Liver (tissue), 9 donors: ENCODE measurements around the gene TTC4. TPM values are rescaled to one million over a fixed set of nuclear protein-coding genes. Genes with fewer than 3 reads are reported as not detected.

Source experiments
- DNase-seq: peaks from one replicate; pipeline ENCODE4 v3.0.0-alpha.2; 2017; ENCODE audit warnings: low spot score
- H3K27ac ChIP-seq, 2 donors: one replicate each; pipeline ENCODE4 v1.7.0; 2013; ENCODE audit warnings: inconsistent platforms in 2 of 2, low read length in 2 of 2, control low read depth in 1 of 2, low read depth in 1 of 2, mild to moderate bottlenecking in 1 of 2
- H3K27me3 ChIP-seq, 4 donors: one replicate each; pipeline versions ENCODE4 v1.6.1 to v1.7.0; 2013; ENCODE audit warnings: low read length in 3 of 4, inconsistent platforms in 1 of 4, mild to moderate bottlenecking in 1 of 4, moderate library complexity in 1 of 4; ENCODE audit not compliant: control insufficient read depth in 4 of 4, insufficient read depth in 4 of 4
- H3K36me3 ChIP-seq, 4 donors: one replicate each; pipeline versions ENCODE4 v1.6.1 to v1.7.0; 2013; ENCODE audit warnings: low read length in 3 of 4, mild to moderate bottlenecking in 3 of 4, low read depth in 1 of 4, moderate library complexity in 1 of 4; ENCODE audit not compliant: control insufficient read depth in 4 of 4, insufficient read depth in 3 of 4
- H3K4me1 ChIP-seq, 4 donors: one replicate each; pipeline versions ENCODE4 v1.6.1 to v1.7.0; 2013; ENCODE audit warnings: low read length in 3 of 4, mild to moderate bottlenecking in 3 of 4, moderate library complexity in 1 of 4; ENCODE audit not compliant: control insufficient read depth in 4 of 4, insufficient read depth in 4 of 4
- H3K4me3 ChIP-seq, 3 donors: one replicate each; pipeline versions ENCODE4 v1.6.1 to v1.7.0; 2013; ENCODE audit warnings: low read length in 3 of 3, control low read depth in 1 of 3, low read depth in 1 of 3, mild to moderate bottlenecking in 1 of 3
- H3K9ac ChIP-seq, 2 donors: one replicate each; pipeline ENCODE4 v1.7.0; 2013; ENCODE audit warnings: low read length in 2 of 2, mild to moderate bottlenecking in 2 of 2, moderate library complexity in 2 of 2, control low read depth in 1 of 2, low read depth in 1 of 2
- H3K9me3 ChIP-seq, 4 donors: one replicate each; pipeline versions ENCODE4 v1.6.1 to v1.7.0; 2013; ENCODE audit warnings: low read length in 3 of 4; ENCODE audit not compliant: control insufficient read depth in 4 of 4
- ATF3 ChIP-seq: IDR thresholded peaks from 2 replicates; pipeline ENCODE4 v1.6.1; 2016; ENCODE audit warnings: antibody characterized with exemption
- CTCF ChIP-seq: fragments of 150-350 bp; IDR thresholded peaks from 2 replicates; pipeline ENCODE4 v1.5.1; 2017; ENCODE audit warnings: improper control_type of control experiment, low read depth, low read length; ENCODE audit not compliant: missing input control
- EGR1 ChIP-seq, 2 donors: IDR thresholded peaks; 2 replicates each; pipeline ENCODE4 v1.6.1; 2016 to 2018; ENCODE audit warnings: antibody characterized with exemption in 2 of 2, low read depth in 2 of 2
- FOXA1 ChIP-seq: IDR thresholded peaks from 2 replicates; pipeline ENCODE4 v1.6.1; 2016; ENCODE audit warnings: antibody characterized with exemption
- FOXA2 ChIP-seq: IDR thresholded peaks from 2 replicates; pipeline ENCODE4 v1.6.1; 2016; ENCODE audit warnings: antibody characterized with exemption
- GABPA ChIP-seq, 2 donors: IDR thresholded peaks in 1 of 2; conservative IDR thresholded peaks in 1 of 2; 2 replicates each; pipeline ENCODE4 v1.6.1; 2016; ENCODE audit warnings: antibody characterized with exemption in 2 of 2, mild to moderate bottlenecking in 1 of 2, moderate library complexity in 1 of 2
- HNF4A ChIP-seq, 2 donors: conservative IDR thresholded peaks; 2 replicates each; pipeline ENCODE4 v1.6.1; 2016; ENCODE audit warnings: antibody characterized with exemption in 2 of 2, mild to moderate bottlenecking in 2 of 2
- HNF4G ChIP-seq: IDR thresholded peaks from 2 replicates; pipeline ENCODE4 v1.6.1; 2016; ENCODE audit warnings: antibody characterized with exemption
- JUND ChIP-seq, 2 donors: IDR thresholded peaks; 2 replicates each; pipeline ENCODE4 v1.6.1; 2016; ENCODE audit warnings: antibody characterized with exemption in 2 of 2
- MAX ChIP-seq: IDR thresholded peaks from 2 replicates; pipeline ENCODE4 v1.6.1; 2016; ENCODE audit warnings: antibody characterized with exemption
- RAD21 ChIP-seq, 2 donors: IDR thresholded peaks; 2 replicates each; pipeline ENCODE4 v1.6.1; 2016; ENCODE audit warnings: antibody characterized with exemption in 2 of 2, mild to moderate bottlenecking in 2 of 2
- REST ChIP-seq: IDR thresholded peaks from 2 replicates; pipeline ENCODE4 v1.6.1; 2016; ENCODE audit warnings: antibody characterized with exemption, mild to moderate bottlenecking
- RXRA ChIP-seq, 2 donors: IDR thresholded peaks; 2 replicates each; pipeline ENCODE4 v1.6.1; 2017 to 2018; ENCODE audit warnings: antibody characterized with exemption in 2 of 2, mild to moderate bottlenecking in 1 of 2
- SP1 ChIP-seq: IDR thresholded peaks from 2 replicates; pipeline ENCODE4 v1.6.1; 2018; ENCODE audit warnings: antibody characterized with exemption, mild to moderate bottlenecking
- TAF1 ChIP-seq: conservative IDR thresholded peaks from 2 replicates; pipeline ENCODE4 v1.6.1; 2016; ENCODE audit warnings: antibody characterized with exemption, mild to moderate bottlenecking
- YY1 ChIP-seq: IDR thresholded peaks from 2 replicates; pipeline ENCODE4 v1.6.1; 2016; ENCODE audit warnings: antibody characterized with exemption, mild to moderate bottlenecking
- ZBTB33 ChIP-seq: IDR thresholded peaks from 2 replicates; pipeline ENCODE4 v1.6.1; 2016; ENCODE audit warnings: antibody characterized with exemption
- WGBS: extraction: QIAGEN DNeasy Blood & Tissue Kit; methylation state at CpG from one replicate; pipeline ENCODE4 v1.1.7; 2013; 5-methylcytosine and 5-hydroxymethylcytosine counted together
- polyA plus RNA-seq, 2 donors: library from polyadenylated mRNA; stranded (reverse) in 1 of 2; unstranded in 1 of 2; fragments of 200-250 nt in 1 of 2; fragments of >200 nt in 1 of 2; fragmentation: Nextera tagmentation in 1 of 2; extraction: Ambion mirVana in 1 of 2; gene quantifications; one replicate each; pipeline versions ENCODE4 v1.2.1 to v1.2.3, GENCODE V29; 2013 to 2015
- total RNA-seq, 2 donors: library from RNA; depleted of rRNA; stranded (reverse); fragments of >200 nt; gene quantifications; one replicate each; pipeline ENCODE4 v1.2.3, GENCODE V29; 2014
- donor health status: healthy.
- donor health status: healthy.
- donor health status: healthy.
- donor health status: healthy.
- donor health status: healthy.

The TTC4 gene
- total and polyA plus RNA-seq, 4 donors: 6.9 to 10.9 (median 8.1) TPM

GRCh38 chr1:54701996-54702395 is 13.7 kb upstream of the TTC4 start:
- WGBS: 95% methylated on average over 11 of the region's 11 CpGs
- DNase-seq: no peak
- no peak for TF ChIP-seq RXRA (IDR thresholded peaks at IDR 0.05)
- TF ChIP-seq GABPA (IDR thresholded peaks at IDR 0.05 in 1 of 2, conservative IDR thresholded peaks at IDR 0.05 in 1 of 2): no peak
- no peak for TF ChIP-seq HNF4A (conservative IDR thresholded peaks at IDR 0.05)
- TF ChIP-seq MAX: no peak
- TF ChIP-seq CTCF: no peak
- no peak for TF ChIP-seq TAF1
- TF ChIP-seq FOXA1: no peak
- no peak for TF ChIP-seq FOXA2
- TF ChIP-seq HNF4G: no peak
- no peak for TF ChIP-seq REST
- TF ChIP-seq RAD21 (IDR thresholded peaks at IDR 0.05): no peak
- TF ChIP-seq ATF3: no peak
- no peak for TF ChIP-seq SP1
- TF ChIP-seq ZBTB33: no peak
- TF ChIP-seq JUND (IDR thresholded peaks at IDR 0.05): no peak

GRCh38 chr1:54703471-54703870 is 12.2 kb upstream of the TTC4 start:
- H3K4me3 ChIP-seq: no peak overlapping the region
- H3K4me1 ChIP-seq: no peaks in the 10 kb centered on the region
- DNase-seq: no peak
- no peaks in the 10 kb centered on the region for H3K9me3 ChIP-seq
- no peaks in the 10 kb centered on the region for H3K27me3 ChIP-seq
- WGBS: 96% methylated on average over 10 of the region's 10 CpGs
- H3K9ac ChIP-seq: no peak overlapping the region
- peaks cover 0 to 29% (median 11%) of the 10 kb centered on the region in 4 donors for H3K36me3 ChIP-seq
- no peak overlapping the region for H3K27ac ChIP-seq
- TF ChIP-seq RAD21 (IDR thresholded peaks at IDR 0.05) (no peak), MAX (no peak), SP1 (no peak), ZBTB33 (no peak), JUND (IDR thresholded peaks at IDR 0.05) (no peak), REST (no peak), YY1 (no peak), FOXA1 (no peak), FOXA2 (no peak), ATF3 (no peak), TAF1 (no peak), HNF4A (conservative IDR thresholded peaks at IDR 0.05) (no peak), EGR1 (IDR thresholded peaks at IDR 0.05; ENCODE audit: low read depth in 2 of 2) (no peak), GABPA (IDR thresholded peaks at IDR 0.05 in 1 of 2, conservative IDR thresholded peaks at IDR 0.05 in 1 of 2) (no peak)

More at GRCh38 chr1:54701996-54702395, 13.7 kb upstream of the TTC4 start:
- peaks cover 0 to 27% (median 11%) of the 10 kb centered on the region in 4 donors for H3K36me3 ChIP-seq
- no peak overlapping the region for H3K4me3 ChIP-seq
- H3K9me3 ChIP-seq: no peaks in the 10 kb centered on the region
- H3K9ac ChIP-seq: no peak overlapping the region
- no peaks in the 10 kb centered on the region for H3K4me1 ChIP-seq
- H3K27me3 ChIP-seq: no peaks in the 10 kb centered on the region
- no peak overlapping the region for H3K27ac ChIP-seq
